K562 (cell line): Measurements from ENCODE around the gene LRRC74B. TPM values are rescaled to one million over a fixed set of nuclear protein-coding genes. Genes with fewer than 3 reads are reported as not detected.

Experiments used
- ATF3 ChIP-seq, 2 experiments: fragments of 450-650 bp in 1 of 2; sonication (generic) in 1 of 2; formaldehyde crosslinking in 1 of 2; IDR thresholded peaks in 1 of 2; conservative IDR thresholded peaks in 1 of 2; 2 replicates each; pipeline versions ENCODE4 v1.6.1 to v1.8.1; 2016 to 2023; ENCODE audit warnings: mild to moderate bottlenecking in 2 of 2, moderate library complexity in 2 of 2, inconsistent platforms in 1 of 2, missing genetic modification reagents in 1 of 2
- CHD1 ChIP-seq: fragments of 200-600 bp; sonication (generic); IDR thresholded peaks from one replicate; pipeline ENCODE4 v1.6.1; 2012; ENCODE audit warnings: mild to moderate bottlenecking, moderate library complexity, low read length, inconsistent platforms
- KDM5B ChIP-seq: fragments of 200-600 bp; sonication (generic); IDR thresholded peaks from 2 replicates; pipeline ENCODE4 v1.6.1; 2012; ENCODE audit warnings: low read depth, mild to moderate bottlenecking, moderate library complexity, low read length, control low read depth, inconsistent platforms; ENCODE audit not compliant: insufficient replicate concordance
- LCOR ChIP-seq: sonication (generic); formaldehyde crosslinking; IDR thresholded peaks from 2 replicates; pipeline ENCODE4 v1.8.0; 2022; ENCODE audit warnings: mild to moderate bottlenecking, missing genetic modification reagents
- PCBP2 ChIP-seq: fragments of 200-400 bp; formaldehyde crosslinking; IDR thresholded peaks from 2 replicates; pipeline ENCODE4 v1.6.1; 2018; ENCODE audit warnings: low read length, low read depth, mild to moderate bottlenecking, moderate library complexity; ENCODE audit not compliant: poor library complexity, severe bottlenecking
- RBBP5 ChIP-seq: fragments of 200-600 bp; sonication (generic); IDR thresholded peaks from 2 replicates; pipeline ENCODE4 v1.6.1; 2012; ENCODE audit warnings: borderline replicate concordance, mild to moderate bottlenecking, low read length, control low read depth, inconsistent platforms; ENCODE audit not compliant: insufficient read depth, poor library complexity, severe bottlenecking
- RFX7 ChIP-seq: fragments of 250-450 bp; sonication (Bioruptor Pico); IDR thresholded peaks from 2 replicates; pipeline ENCODE4 v1.5.1; 2021; ENCODE audit warnings: mild to moderate bottlenecking
- TAF9B ChIP-seq: fragments of 450-650 bp; IDR thresholded peaks from 2 replicates; pipeline ENCODE4 v1.6.1; 2018; ENCODE audit warnings: mild to moderate bottlenecking; ENCODE audit not compliant: partially characterized antibody
- USF1 ChIP-seq: sonication (generic); formaldehyde crosslinking; IDR thresholded peaks from 2 replicates; pipeline ENCODE4 v1.9.0; 2022; ENCODE audit warnings: mild to moderate bottlenecking, missing genetic modification reagents
- ZBTB9 ChIP-seq: fragments of 450-650 bp; formaldehyde crosslinking; IDR thresholded peaks from 2 replicates; pipeline ENCODE4 v1.4.0; 2020; ENCODE audit warnings: mild to moderate bottlenecking, moderate library complexity
- ZC3H11A ChIP-seq: IDR thresholded peaks from 2 replicates; pipeline ENCODE4 v1.6.1; 2012; ENCODE audit warnings: low read depth, low read length, improper control_type of control experiment
- ZNF232 ChIP-seq: sonication (generic); formaldehyde crosslinking; IDR thresholded peaks from 2 replicates; pipeline ENCODE4 v1.8.0; 2022; ENCODE audit warnings: mild to moderate bottlenecking, missing genetic modification reagents
- ZZZ3 ChIP-seq: fragments of 450-650 bp; IDR thresholded peaks from 2 replicates; pipeline ENCODE4 v1.6.1; 2016; ENCODE audit warnings: antibody characterized with exemption, mild to moderate bottlenecking, moderate library complexity
- polyA plus RNA-seq, 8 experiments: library from polyadenylated mRNA; depleted of rRNA in 4 of 8; stranded (reverse) in 5 of 8; unstranded in 3 of 8; fragments of >200 nt; fragmentation: Nextera tagmentation in 2 of 8; fragmentation: Illumina TruSeq in 1 of 8; extraction: Ambion mirVana in 2 of 8; extraction: Trizol in 1 of 8; gene quantifications; 2 replicates each; pipeline versions ENCODE4 v1.2.1 to v1.2.3, GENCODE V29; 2011 to 2014; ENCODE audit warnings: inconsistent platforms in 1 of 8, missing spikeins in 1 of 8
- total RNA-seq, 7 experiments: library from RNA; depleted of rRNA in 6 of 7; stranded (reverse); fragments of >200 nt in 6 of 7; fragmentation: Illumina TruSeq in 2 of 7; extraction: Trizol in 2 of 7; gene quantifications; 2 replicates each; pipeline versions ENCODE4 v1.2.1 to v1.2.3, GENCODE V29; 2011 to 2021; ENCODE audit warnings: low replicate concordance in 1 of 7

LRRC74B gene
- total and polyA plus RNA-seq, 9 of the 15 experiments (the other 6 are each of a cell fraction or from before 2014, with no cell fraction given) = not detected

- TF ChIP-seq PCBP2 (no peak), LCOR (no peak), RFX7 (CRISPR knock-in tag) (no peak), KDM5B (peak; percentile 82), ZBTB9 (no peak; the same call in 1 of the 2 replicates), ZNF232 (CRISPR knock-in tag) (no peak), ZZZ3 (no peak), ZC3H11A (no peak), CHD1 (no peak), USF1 (CRISPR knock-in tag) (no peak), TAF9B (no peak), RBBP5 (peak; percentile 30), ATF3 (IDR thresholded peaks at IDR 0.05) (no peak), ATF3 (CRISPR knock-in tag; conservative IDR thresholded peaks at IDR 0.05) (no peak)
Measured at GRCh38 chr22:20996598-20997535, 48.9 kb upstream of the LRRC74B start (continued).
